ENCODE results near the gene USP17L28.
"Not testable (repeated sequence)": the region's sequence is repeated elsewhere in the genome, so short reads cannot be mapped to it uniquely, and the experiment has no call there.

DNA sequence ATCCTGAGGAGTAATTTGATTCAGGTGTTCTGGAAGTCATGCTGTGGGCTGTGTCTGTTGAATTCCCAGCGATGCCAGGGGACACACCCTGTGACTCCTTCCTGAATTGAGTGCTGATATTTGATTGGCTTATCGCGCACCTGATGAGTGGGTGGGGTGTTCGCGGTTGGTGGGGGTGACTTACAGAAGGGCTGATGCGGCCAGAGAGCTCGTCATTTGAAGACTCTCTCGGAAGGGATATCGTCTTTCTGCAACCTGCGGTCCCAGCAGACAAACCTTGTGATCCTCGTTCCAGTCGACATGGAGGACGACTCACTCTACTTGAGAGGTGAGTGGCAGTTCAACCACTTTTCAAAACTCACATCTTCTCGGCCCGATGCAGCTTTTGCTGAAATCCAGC is 14.3 kb upstream of the USP17L28 start, which contains the start of gene USP17L26:
- TF ChIP-seq CTCF, POLR2A (IDR thresholded peaks at IDR 0.05): not testable (repeated sequence)

Data from right lobe of liver (tissue), 4 donors.